Astrocyte (in vitro differentiated cells and primary cell): ENCODE results near the gene SLC43A1. TPM values are rescaled to one million over a fixed set of nuclear protein-coding genes. Genes with fewer than 3 reads are reported as not detected.
A peak's percentile ranks its signal among the peaks of the same experiment; 100 is the strongest.

Experiments
- DNase-seq: peaks from one replicate; pipeline ENCODE4 v3.0.0-alpha.2; 2010; ENCODE audit warnings: low read depth
- FAIRE-seq: peaks from 2 replicates; lab custom pipeline; 2011; peaks lifted over from hg19 to GRCh38; lab: Jason Lieb, UNC
- H2AFZ ChIP-seq: 2 replicates; pipeline ENCODE4 v1.6.0; 2012; ENCODE audit warnings: low read depth, low read length, inconsistent platforms
- H3K27ac ChIP-seq: 2 replicates; pipeline ENCODE4 v1.5.1; 2011; ENCODE audit warnings: low read depth, low read length, inconsistent platforms
- H3K27me3 ChIP-seq: 2 replicates; pipeline ENCODE4 v1.6.0; 2011; ENCODE audit warnings: low read length, inconsistent platforms; ENCODE audit not compliant: insufficient read depth
- H3K36me3 ChIP-seq: 2 replicates; pipeline ENCODE4 v1.5.1; 2011; ENCODE audit warnings: low read length, inconsistent platforms; ENCODE audit not compliant: insufficient read depth
- H3K4me1 ChIP-seq: 2 replicates; pipeline ENCODE4 v1.5.1; 2011; ENCODE audit warnings: low read length, inconsistent platforms; ENCODE audit not compliant: insufficient read depth
- H3K4me2 ChIP-seq: 2 replicates; pipeline ENCODE4 v1.6.0; 2012; ENCODE audit warnings: low read length, inconsistent platforms
- H3K4me3 ChIP-seq: 2 replicates; pipeline ENCODE4 v1.5.1; 2011; ENCODE audit warnings: low read depth, mild to moderate bottlenecking, low read length, inconsistent platforms; ENCODE audit not compliant: insufficient read depth
- H3K79me2 ChIP-seq: 2 replicates; pipeline ENCODE4 v1.6.0; 2012; ENCODE audit warnings: mild to moderate bottlenecking, low read length, inconsistent platforms; ENCODE audit not compliant: insufficient read depth
- H3K9ac ChIP-seq: 2 replicates; pipeline ENCODE4 v1.6.0; 2012; ENCODE audit warnings: mild to moderate bottlenecking, low read length, inconsistent platforms
- H3K9me3 ChIP-seq: 2 replicates; pipeline ENCODE4 v1.5.1; 2012; ENCODE audit warnings: low read depth, mild to moderate bottlenecking, low read length, inconsistent platforms; ENCODE audit not compliant: insufficient read depth
- H4K20me1 ChIP-seq: 2 replicates; pipeline ENCODE4 v1.6.0; 2012; ENCODE audit warnings: low read length, inconsistent platforms; ENCODE audit not compliant: insufficient read depth
- H3K27ac Mint-ChIP-seq: one replicate; pipeline ENCODE4 v1.8.0; 2021; ENCODE audit warnings: mild to moderate bottlenecking, mixed read lengths; ENCODE audit not compliant: unreplicated experiment
- H3K27me3 Mint-ChIP-seq: one replicate; pipeline ENCODE4 v1.8.0; 2021; ENCODE audit warnings: low read depth, mixed read lengths; ENCODE audit not compliant: unreplicated experiment
- H3K36me3 Mint-ChIP-seq: one replicate; pipeline ENCODE4 v1.8.0; 2021; ENCODE audit warnings: low read depth, mixed read lengths; ENCODE audit not compliant: unreplicated experiment
- H3K4me1 Mint-ChIP-seq: one replicate; pipeline ENCODE4 v1.8.0; 2021; ENCODE audit warnings: low read depth, mixed read lengths; ENCODE audit not compliant: unreplicated experiment
- H3K4me3 Mint-ChIP-seq: one replicate; pipeline ENCODE4 v1.8.0; 2021; ENCODE audit warnings: mild to moderate bottlenecking, moderate library complexity, mixed read lengths; ENCODE audit not compliant: unreplicated experiment
- H3K9me3 Mint-ChIP-seq: one replicate; pipeline ENCODE4 v1.8.0; 2021; ENCODE audit warnings: mild to moderate bottlenecking, mixed read lengths; ENCODE audit not compliant: unreplicated experiment
- EZH2 ChIP-seq: IDR thresholded peaks from 2 replicates; pipeline ENCODE4 v1.6.1; 2012; ENCODE audit warnings: mild to moderate bottlenecking, low read length, inconsistent platforms; ENCODE audit not compliant: insufficient read depth
- total RNA-seq: library from RNA; stranded (reverse); gene quantifications from 2 replicates; pipeline ENCODE4 v1.2.1, GENCODE V29; 2021
- TF ChIP-seq, protein P1 (sequence below): IDR thresholded peaks from 2 replicates; pipeline ENCODE4 v1.5.1; 2011; ENCODE audit warnings: low read depth, mild to moderate bottlenecking, inconsistent platforms, low read length, moderate library complexity; ENCODE audit not compliant: insufficient read depth

SLC43A1 gene
- total RNA-seq, 1 donor from 2014 or later, result 3.5 TPM

- Histone ChIP-seq H3K4me1 (peaks cover 13% of the 10 kb centered on the region), H3K4me2 (peak overlapping the region; percentile 81), H3K9me3 (no peaks in the 10 kb centered on the region), H2AFZ (no peak overlapping the region), H3K79me2 (no peaks in the 10 kb centered on the region), H4K20me1 (peaks cover 9% of the 10 kb centered on the region), H3K36me3 (no peaks in the 10 kb centered on the region), H3K4me3 (no peak overlapping the region), H3K27me3 (peaks cover 47% of the 10 kb centered on the region), H3K9ac (no peak overlapping the region), H3K27ac (no peak overlapping the region)
- Mint-ChIP-seq H3K4me3 (no peak overlapping the region), H3K36me3 (no peaks in the 10 kb centered on the region), H3K27ac (no peak overlapping the region), H3K4me1 (peaks cover 5% of the 10 kb centered on the region), H3K27me3 (peaks cover 66% of the 10 kb centered on the region), H3K9me3 (no peaks in the 10 kb centered on the region)
- TF ChIP-seq EZH2, result peak; percentile 75
- TF ChIP-seq, protein P1, sequence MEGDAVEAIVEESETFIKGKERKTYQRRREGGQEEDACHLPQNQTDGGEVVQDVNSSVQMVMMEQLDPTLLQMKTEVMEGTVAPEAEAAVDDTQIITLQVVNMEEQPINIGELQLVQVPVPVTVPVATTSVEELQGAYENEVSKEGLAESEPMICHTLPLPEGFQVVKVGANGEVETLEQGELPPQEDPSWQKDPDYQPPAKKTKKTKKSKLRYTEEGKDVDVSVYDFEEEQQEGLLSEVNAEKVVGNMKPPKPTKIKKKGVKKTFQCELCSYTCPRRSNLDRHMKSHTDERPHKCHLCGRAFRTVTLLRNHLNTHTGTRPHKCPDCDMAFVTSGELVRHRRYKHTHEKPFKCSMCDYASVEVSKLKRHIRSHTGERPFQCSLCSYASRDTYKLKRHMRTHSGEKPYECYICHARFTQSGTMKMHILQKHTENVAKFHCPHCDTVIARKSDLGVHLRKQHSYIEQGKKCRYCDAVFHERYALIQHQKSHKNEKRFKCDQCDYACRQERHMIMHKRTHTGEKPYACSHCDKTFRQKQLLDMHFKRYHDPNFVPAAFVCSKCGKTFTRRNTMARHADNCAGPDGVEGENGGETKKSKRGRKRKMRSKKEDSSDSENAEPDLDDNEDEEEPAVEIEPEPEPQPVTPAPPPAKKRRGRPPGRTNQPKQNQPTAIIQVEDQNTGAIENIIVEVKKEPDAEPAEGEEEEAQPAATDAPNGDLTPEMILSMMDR, result no peak
- FAIRE-seq (no peak), DNase-seq (no peak)
These were observed 54.4 kb downstream of the SLC43A1 start for GRCh38 chr11:57460758-57461749.

- Histone ChIP-seq H3K27me3 (peaks cover 53% of the 10 kb centered on the region), H4K20me1 (peaks cover 9% of the 10 kb centered on the region), H3K9ac (no peak within 1 kb of the TSS), H3K4me1 (peaks cover 13% of the 10 kb centered on the region), H3K4me3 (peak within 1 kb of the TSS; percentile 17), H3K27ac (no peak within 1 kb of the TSS), H3K4me2 (peak within 1 kb of the TSS; percentile 81), H3K79me2 (no peaks in the 10 kb centered on the region), H3K36me3 (no peaks in the 10 kb centered on the region), H3K9me3 (no peaks in the 10 kb centered on the region), H2AFZ (peak within 1 kb of the TSS; percentile 73)
- Mint-ChIP-seq H3K9me3 (no peaks in the 10 kb centered on the region), H3K36me3 (no peaks in the 10 kb centered on the region), H3K4me1 (peaks cover 5% of the 10 kb centered on the region), H3K27me3 (peaks cover 71% of the 10 kb centered on the region), H3K4me3 (peak within 1 kb of the TSS; percentile 79), H3K27ac (no peak within 1 kb of the TSS)
- FAIRE-seq (no peak), DNase-seq (peak; percentile 11)
- TF ChIP-seq, protein P1, result no peak
- TF ChIP-seq EZH2, result no peak
These were observed 55.3 kb downstream of the SLC43A1 start, which contains the start of gene RTN4RL2 for GRCh38 chr11:57460022-57460757. TSS of gene RTN4RL2 (plus strand) at chr11:57460528. CDS start at chr11:57460866, 338 bp downstream.
